Hepatocyte (in vitro differentiated cells): ENCODE results near the gene GLMP. TPM values are rescaled to one million over a fixed set of nuclear protein-coding genes. Genes with fewer than 3 reads are reported as not detected.

Source experiments
- DNase-seq: peaks from one replicate; pipeline ENCODE4 v3.0.0-alpha.2; 2016; ENCODE audit warnings: low spot score
- H2AFZ ChIP-seq: fragments of 200-600 bp; sonication (generic); 2 replicates; pipeline ENCODE4 v1.6.0; 2016; ENCODE audit warnings: antibody characterized with exemption, mild to moderate bottlenecking
- H3K27ac ChIP-seq: fragments of 200-600 bp; sonication (generic); 2 replicates; pipeline ENCODE4 v1.5.1; 2016; ENCODE audit warnings: mild to moderate bottlenecking
- H3K27me3 ChIP-seq: fragments of 200-600 bp; sonication (generic); 2 replicates; pipeline ENCODE4 v1.6.1; 2016
- H3K36me3 ChIP-seq: fragments of 200-600 bp; sonication (generic); replicated peaks from 2 replicates; pipeline ENCODE4 v1.5.1; 2016; ENCODE audit warnings: low read depth; ENCODE audit not compliant: insufficient read depth
- H3K4me1 ChIP-seq: fragments of 200-600 bp; sonication (generic); 2 replicates; pipeline ENCODE4 v1.5.1; 2016; ENCODE audit warnings: mild to moderate bottlenecking, moderate library complexity; ENCODE audit not compliant: insufficient read depth
- H3K4me2 ChIP-seq: fragments of 200-600 bp; sonication (generic); 2 replicates; pipeline ENCODE4 v1.6.0; 2016
- H3K4me3 ChIP-seq: fragments of 200-600 bp; sonication (generic); 2 replicates; pipeline ENCODE4 v1.5.1; 2016; ENCODE audit warnings: mild to moderate bottlenecking
- H3K79me2 ChIP-seq: fragments of 200-600 bp; sonication (generic); 2 replicates; pipeline ENCODE4 v1.6.0; 2017; ENCODE audit warnings: mild to moderate bottlenecking
- H3K9me2 ChIP-seq: fragments of 200-600 bp; sonication (generic); replicated peaks from 2 replicates; pipeline ENCODE4 v1.6.0; 2017; ENCODE audit warnings: mild to moderate bottlenecking; ENCODE audit not compliant: insufficient read depth
- H3K9me3 ChIP-seq: fragments of 200-600 bp; sonication (generic); 2 replicates; pipeline ENCODE4 v1.5.1; 2016; ENCODE audit warnings: low read depth, mild to moderate bottlenecking
- H4K20me1 ChIP-seq: fragments of 200-600 bp; sonication (generic); 2 replicates; pipeline ENCODE4 v1.6.0; 2016; ENCODE audit warnings: mild to moderate bottlenecking; ENCODE audit not compliant: insufficient read depth, poor library complexity, severe bottlenecking
- EZH2 ChIP-seq: fragments of 200-600 bp; sonication (generic); IDR thresholded peaks from 2 replicates; pipeline ENCODE4 v1.6.1; 2016; ENCODE audit warnings: antibody characterized with exemption, mild to moderate bottlenecking, borderline replicate concordance
- EZH2phosphoT487 ChIP-seq: fragments of 200-600 bp; sonication (generic); IDR thresholded peaks from one replicate; pipeline ENCODE4 v1.6.1; 2018; ENCODE audit warnings: antibody characterized with exemption, mild to moderate bottlenecking, low read depth, moderate library complexity; ENCODE audit not compliant: unreplicated experiment, severe bottlenecking
- WGBS: methylation state at CpG from one replicate; pipeline ENCODE4 v1.1.6; 2016; ENCODE audit warnings: low lambda C conversion rate; ENCODE audit errors: missing lambda C conversion rate; 5-methylcytosine and 5-hydroxymethylcytosine counted together
- polyA plus RNA-seq: library from polyadenylated mRNA; unstranded; fragments of >200 nt; fragmentation: Nextera tagmentation; extraction: Ambion mirVana; gene quantifications from 2 replicates; pipeline ENCODE4 v1.2.1, GENCODE V29; 2016
- total RNA-seq: library from RNA; depleted of rRNA; stranded (reverse); fragments of >200 nt; gene quantifications from 2 replicates; pipeline ENCODE4 v1.2.3, GENCODE V29; 2014
- TF ChIP-seq, protein P1 (sequence below): fragments of 200-600 bp; sonication (generic); IDR thresholded peaks from 2 replicates; pipeline ENCODE4 v1.5.1; 2016; ENCODE audit warnings: antibody characterized with exemption, mild to moderate bottlenecking; ENCODE audit not compliant: poor library complexity

Gene GLMP
- total and polyA plus RNA-seq, 2 experiments from 2014 or later: 158 to 206 TPM

DNA sequence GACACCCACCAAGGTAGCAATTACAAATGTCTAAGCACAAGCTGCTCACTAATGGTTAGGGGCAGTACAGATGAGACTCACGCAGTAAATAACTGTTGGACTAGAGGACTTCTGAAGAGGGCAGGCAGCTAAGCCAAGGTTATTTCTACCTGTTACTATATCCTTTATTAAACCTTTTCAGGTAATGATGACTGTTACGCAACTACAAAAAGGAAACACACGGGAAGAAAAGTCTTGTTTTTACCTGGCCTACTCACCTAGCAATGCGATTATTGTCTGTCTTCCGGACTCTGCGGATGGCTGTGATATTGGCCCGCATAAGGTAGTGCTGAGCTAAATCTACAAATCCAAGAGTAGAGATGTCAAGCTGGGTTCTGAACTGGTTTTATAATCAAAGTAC is 21.4 kb upstream of the GLMP start:
- Histone ChIP-seq H3K4me3 (no peak overlapping the region), H4K20me1 (no peaks in the 10 kb centered on the region), H3K36me3 (peaks cover 5% of the 10 kb centered on the region), H3K4me2 (no peak overlapping the region), H2AFZ (no peak overlapping the region), H3K9me2 (no peaks in the 10 kb centered on the region), H3K27ac (no peak overlapping the region), H3K9me3 (no peaks in the 10 kb centered on the region), H3K79me2 (peaks cover 9% of the 10 kb centered on the region), H3K27me3 (no peaks in the 10 kb centered on the region), H3K4me1 (no peaks in the 10 kb centered on the region)
- no peak for TF ChIP-seq EZH2phosphoT487
- no peak for TF ChIP-seq EZH2
- TF ChIP-seq, protein P1, sequence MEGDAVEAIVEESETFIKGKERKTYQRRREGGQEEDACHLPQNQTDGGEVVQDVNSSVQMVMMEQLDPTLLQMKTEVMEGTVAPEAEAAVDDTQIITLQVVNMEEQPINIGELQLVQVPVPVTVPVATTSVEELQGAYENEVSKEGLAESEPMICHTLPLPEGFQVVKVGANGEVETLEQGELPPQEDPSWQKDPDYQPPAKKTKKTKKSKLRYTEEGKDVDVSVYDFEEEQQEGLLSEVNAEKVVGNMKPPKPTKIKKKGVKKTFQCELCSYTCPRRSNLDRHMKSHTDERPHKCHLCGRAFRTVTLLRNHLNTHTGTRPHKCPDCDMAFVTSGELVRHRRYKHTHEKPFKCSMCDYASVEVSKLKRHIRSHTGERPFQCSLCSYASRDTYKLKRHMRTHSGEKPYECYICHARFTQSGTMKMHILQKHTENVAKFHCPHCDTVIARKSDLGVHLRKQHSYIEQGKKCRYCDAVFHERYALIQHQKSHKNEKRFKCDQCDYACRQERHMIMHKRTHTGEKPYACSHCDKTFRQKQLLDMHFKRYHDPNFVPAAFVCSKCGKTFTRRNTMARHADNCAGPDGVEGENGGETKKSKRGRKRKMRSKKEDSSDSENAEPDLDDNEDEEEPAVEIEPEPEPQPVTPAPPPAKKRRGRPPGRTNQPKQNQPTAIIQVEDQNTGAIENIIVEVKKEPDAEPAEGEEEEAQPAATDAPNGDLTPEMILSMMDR: no peak
- WGBS: 97% methylated on average over 7 of the region's 7 CpGs
- no peak for DNase-seq

DNA sequence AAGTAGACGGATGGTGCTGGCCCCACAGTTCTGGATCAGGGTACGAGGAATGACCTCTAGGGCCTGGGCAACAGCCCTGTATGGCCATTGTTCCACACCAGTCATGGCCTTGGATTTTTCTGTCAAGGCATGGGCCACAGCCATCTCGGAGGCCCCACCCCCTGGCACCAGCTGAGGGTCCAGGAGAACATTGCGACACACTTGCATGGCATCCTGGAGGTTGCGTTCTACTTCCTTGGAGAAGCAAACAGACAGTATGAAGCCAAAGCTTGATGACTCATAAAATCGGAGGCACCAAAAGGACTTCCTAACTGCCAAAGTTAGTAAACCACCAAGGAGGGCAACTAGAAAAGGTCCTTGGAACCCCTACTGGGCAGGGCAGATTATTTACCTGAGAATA is 15.5 kb upstream of the GLMP start:
- no peaks in the 10 kb centered on the region for H3K9me2 ChIP-seq
- WGBS: 96% methylated on average over 6 of the region's 6 CpGs
- no peaks in the 10 kb centered on the region for H3K36me3 ChIP-seq
- no peaks in the 10 kb centered on the region for H3K4me1 ChIP-seq
- no peak overlapping the region for H3K27ac ChIP-seq
- DNase-seq: no peak
- H2AFZ ChIP-seq: no peak overlapping the region
- H3K4me3 ChIP-seq: no peak overlapping the region
- H3K4me2 ChIP-seq: no peak overlapping the region
- no peaks in the 10 kb centered on the region for H4K20me1 ChIP-seq
- H3K9me3 ChIP-seq: no peaks in the 10 kb centered on the region
- TF ChIP-seq, protein P1: no peak
- TF ChIP-seq EZH2: no peak
- TF ChIP-seq EZH2phosphoT487: no peak
- no peaks in the 10 kb centered on the region for H3K27me3 ChIP-seq
- H3K79me2 ChIP-seq: no peaks in the 10 kb centered on the region

DNA sequence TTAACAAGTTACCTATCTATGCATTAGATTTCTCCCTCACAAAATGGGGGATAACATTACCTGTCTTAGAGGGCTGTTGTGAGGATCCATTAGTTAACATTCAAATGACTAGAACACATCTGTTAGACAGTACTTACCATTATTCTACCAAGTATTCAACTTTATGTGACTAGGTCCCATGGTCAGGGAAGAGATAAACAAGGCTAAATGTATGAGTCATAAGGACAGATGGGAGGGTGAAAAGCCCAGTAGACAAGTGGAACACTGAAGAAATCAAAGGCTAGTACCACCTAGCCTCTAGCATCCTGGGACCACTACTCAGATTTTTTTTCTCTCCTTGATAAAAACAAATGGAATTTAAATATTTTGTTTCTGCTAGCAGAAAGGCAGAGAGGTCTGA is 12.6 kb upstream of the GLMP start:
- Histone ChIP-seq H3K9me3 (no peaks in the 10 kb centered on the region), H3K4me2 (no peak overlapping the region), H3K27me3 (no peaks in the 10 kb centered on the region), H3K79me2 (no peaks in the 10 kb centered on the region), H3K9me2 (no peaks in the 10 kb centered on the region), H3K4me3 (no peak overlapping the region), H3K4me1 (no peaks in the 10 kb centered on the region), H3K36me3 (no peaks in the 10 kb centered on the region), H4K20me1 (no peaks in the 10 kb centered on the region), H3K27ac (no peak overlapping the region), H2AFZ (no peak overlapping the region)
- TF ChIP-seq EZH2 (no peak), EZH2phosphoT487 (no peak)
- TF ChIP-seq, protein P1: no peak
- no peak for DNase-seq

DNA sequence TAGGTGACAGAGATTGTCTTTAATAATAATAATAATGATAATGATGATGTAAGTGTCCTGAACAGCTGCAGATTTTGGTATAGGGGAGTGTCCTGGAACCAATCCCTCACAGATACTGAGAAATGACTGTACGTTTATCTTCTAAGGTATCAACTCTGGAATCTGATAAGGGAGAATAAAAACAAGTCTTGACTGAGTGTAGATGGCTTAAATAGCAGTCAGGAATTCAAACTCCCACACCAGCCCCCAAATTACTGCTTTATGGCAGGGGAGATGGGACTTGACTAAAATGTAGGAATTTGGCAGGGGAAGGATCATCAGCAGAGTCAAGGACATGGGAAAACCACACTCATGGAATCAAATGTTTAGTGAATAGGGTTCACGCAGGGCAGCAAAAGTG is 9.7 kb upstream of the GLMP start:
- no peak for DNase-seq
- Histone ChIP-seq H3K4me3 (no peak overlapping the region), H2AFZ (no peak overlapping the region), H3K36me3 (no peaks in the 10 kb centered on the region), H3K27me3 (no peaks in the 10 kb centered on the region), H3K79me2 (no peaks in the 10 kb centered on the region), H4K20me1 (no peaks in the 10 kb centered on the region), H3K9me2 (no peaks in the 10 kb centered on the region), H3K9me3 (no peaks in the 10 kb centered on the region), H3K4me1 (no peaks in the 10 kb centered on the region), H3K27ac (no peak overlapping the region), H3K4me2 (no peak overlapping the region)
- no peak for TF ChIP-seq EZH2
- no peak for TF ChIP-seq EZH2phosphoT487
- TF ChIP-seq, protein P1: no peak
- 74% methylated on average over 2 of the region's 2 CpGs for WGBS
